IMR-90 (cell line): Measurements from ENCODE around the gene KRTAP5-1. TPM values are rescaled to one million over a fixed set of nuclear protein-coding genes. Genes with fewer than 3 reads are reported as not detected.

Source experiments
- ATAC-seq: fragments of 200-7000 bp; cut with Tn5 transposase; 2 replicates; pipeline ENCODE4 v1.9.1; 2020; ENCODE audit warnings: low read depth, mild to moderate bottlenecking, moderate library complexity
- BruUV-seq: library from RNA; stranded (reverse); fragments of 400-500 nt; replicated peaks from 2 replicates; lab custom pipeline; 2021; lab: Mats Ljungman, UMichigan
- CTCF ChIA-PET: fragments of 300-600 bp; formaldehyde crosslinking; extraction: SDS; loops from one replicate; lab custom pipeline; 2021; ENCODE audit warnings: antibody characterized with exemption; lab: Yijun Ruan, JAX
- POLR2A ChIA-PET: fragments of 300-600 bp; sonication (Branson Sonifier 250); formaldehyde crosslinking; loops from one replicate; lab custom pipeline; 2022; ENCODE audit warnings: antibody characterized with exemption; ENCODE audit not compliant: unreplicated experiment; lab: Charles Lee
- DNase-seq: peaks from one replicate; pipeline ENCODE4 v3.0.0; 2013
- H2AFZ ChIP-seq: replicated peaks from 2 replicates; pipeline ENCODE3; 2013; ENCODE audit warnings: low read length, mild to moderate bottlenecking; ENCODE audit not compliant: poor library complexity
- H2AK5ac ChIP-seq: 2 replicates; pipeline ENCODE4 v1.6.1; 2013; ENCODE audit warnings: low read depth, low read length, inconsistent platforms
- H2AK9ac ChIP-seq: replicated peaks from 2 replicates; pipeline ENCODE3; 2013; ENCODE audit warnings: mild to moderate bottlenecking, low read depth, low read length, moderate library complexity; ENCODE audit not compliant: poor library complexity
- H2BK120ac ChIP-seq: 2 replicates; pipeline ENCODE4 v1.6.1; 2013; ENCODE audit warnings: low read depth, low read length, inconsistent platforms
- H2BK15ac ChIP-seq: 3 replicates; pipeline ENCODE4 v1.6.1; 2013; ENCODE audit warnings: low read depth, low read length, inconsistent platforms
- H2BK20ac ChIP-seq: 2 replicates; pipeline ENCODE4 v1.6.1; 2013; ENCODE audit warnings: low read depth, mild to moderate bottlenecking, inconsistent platforms, low read length, moderate library complexity
- H2BK5ac ChIP-seq: 2 replicates; pipeline ENCODE4 v1.6.1; 2013; ENCODE audit warnings: mild to moderate bottlenecking, low read depth, low read length, inconsistent platforms; ENCODE audit not compliant: poor library complexity, severe bottlenecking
- H3K14ac ChIP-seq: replicated peaks from 2 replicates; pipeline ENCODE4 v1.6.1; 2013; ENCODE audit warnings: low read depth, low read length, inconsistent platforms
- H3K18ac ChIP-seq: 2 replicates; pipeline ENCODE4 v1.6.1; 2013; ENCODE audit warnings: low read depth, low read length, control low read depth
- H3K23ac ChIP-seq: 2 replicates; pipeline ENCODE4 v1.6.1; 2013; ENCODE audit warnings: low read depth, low read length, inconsistent platforms
- H3K27ac ChIP-seq: 2 replicates; pipeline ENCODE4 v1.5.1; 2013; ENCODE audit warnings: mild to moderate bottlenecking, control low read depth, low read length; ENCODE audit not compliant: insufficient read depth
- H3K27me3 ChIP-seq: 2 replicates; pipeline ENCODE4 v1.6.1; 2013; ENCODE audit warnings: low read length; ENCODE audit not compliant: control insufficient read depth, insufficient read depth
- H3K36me3 ChIP-seq: 2 replicates; pipeline ENCODE4 v1.6.1; 2013; ENCODE audit warnings: low read length, mixed read lengths; ENCODE audit not compliant: control insufficient read depth, insufficient read depth
- H3K4ac ChIP-seq: 2 replicates; pipeline ENCODE4 v1.6.1; 2013; ENCODE audit warnings: low read depth, low read length, inconsistent platforms
- H3K4me1 ChIP-seq: 2 replicates; pipeline ENCODE4 v1.6.1; 2013; ENCODE audit warnings: low read length, mixed read lengths; ENCODE audit not compliant: control insufficient read depth, insufficient read depth
- H3K4me2 ChIP-seq: 2 replicates; pipeline ENCODE4 v1.6.1; 2013; ENCODE audit warnings: low read depth, mild to moderate bottlenecking, control low read depth, low read length, moderate library complexity
- H3K4me3 ChIP-seq: 2 replicates; pipeline ENCODE4 v1.5.1; 2013; ENCODE audit warnings: low read depth, mild to moderate bottlenecking, control low read depth, low read length, moderate library complexity; ENCODE audit not compliant: insufficient read depth
- H3K56ac ChIP-seq: 2 replicates; pipeline ENCODE4 v1.6.1; 2013; ENCODE audit warnings: low read length, inconsistent platforms; ENCODE audit not compliant: insufficient read depth; ENCODE audit errors: extremely low read depth
- H3K79me1 ChIP-seq, 2 experiments: 2 replicates each; pipeline ENCODE4 v1.6.1; 2013; ENCODE audit warnings: low read length in 2 of 2, inconsistent platforms in 1 of 2, low read depth in 1 of 2
- H3K9ac ChIP-seq: 2 replicates; pipeline ENCODE4 v1.6.1; 2013; ENCODE audit warnings: low read depth, low read length, control low read depth
- H3K9me1 ChIP-seq: 2 replicates; pipeline ENCODE4 v1.6.1; 2013; ENCODE audit warnings: low read length, inconsistent platforms; ENCODE audit not compliant: insufficient read depth
- H3K9me3 ChIP-seq: 2 replicates; pipeline ENCODE4 v1.6.1; 2013; ENCODE audit warnings: low read length; ENCODE audit not compliant: control insufficient read depth, insufficient read depth
- H4K20me1 ChIP-seq: 2 replicates; pipeline ENCODE4 v1.6.1; 2013; ENCODE audit warnings: low read length, inconsistent platforms; ENCODE audit not compliant: insufficient read depth
- H4K5ac ChIP-seq: 2 replicates; pipeline ENCODE4 v1.6.1; 2013; ENCODE audit warnings: mild to moderate bottlenecking, low read depth, low read length, control low read depth
- H4K8ac ChIP-seq, 2 experiments: 2 replicates each; pipeline ENCODE4 v1.6.1; 2013; ENCODE audit warnings: low read depth in 2 of 2, low read length in 2 of 2, control low read depth in 1 of 2, inconsistent platforms in 1 of 2
- H4K91ac ChIP-seq: 2 replicates; pipeline ENCODE4 v1.6.1; 2013; ENCODE audit warnings: low read depth, low read length, inconsistent platforms; ENCODE audit not compliant: insufficient read depth
- BHLHE40 ChIP-seq: fragments of 150-350 bp; IDR thresholded peaks from 2 replicates; pipeline ENCODE4 v1.6.1; 2016; ENCODE audit warnings: mild to moderate bottlenecking, low read depth, low read length
- CEBPB ChIP-seq: IDR thresholded peaks from 2 replicates; pipeline ENCODE4 v1.6.1; 2012; ENCODE audit warnings: low read depth, low read length, improper control_type of control experiment
- CHD1 ChIP-seq: IDR thresholded peaks from 2 replicates; pipeline ENCODE4 v1.6.1; 2012; ENCODE audit warnings: low read depth, low read length, improper control_type of control experiment
- CTCF ChIP-seq: conservative IDR thresholded peaks from 2 replicates; pipeline ENCODE4 v1.5.1; 2012; ENCODE audit warnings: mild to moderate bottlenecking, low read depth, low read length, improper control_type of control experiment
- FOS ChIP-seq: fragments of 150-350 bp; IDR thresholded peaks from 2 replicates; pipeline ENCODE4 v1.6.1; 2016; ENCODE audit warnings: low read depth, low read length
- MAFK ChIP-seq: IDR thresholded peaks from 2 replicates; pipeline ENCODE4 v1.6.1; 2012; ENCODE audit warnings: low read depth, low read length, improper control_type of control experiment
- MAZ ChIP-seq: IDR thresholded peaks from 2 replicates; pipeline ENCODE4 v1.6.1; 2012; ENCODE audit warnings: low read depth, mild to moderate bottlenecking, low read length, improper control_type of control experiment, moderate library complexity, borderline replicate concordance
- MXI1 ChIP-seq: IDR thresholded peaks from 2 replicates; pipeline ENCODE4 v1.6.1; 2012; ENCODE audit warnings: low read depth, mild to moderate bottlenecking, low read length, moderate library complexity, borderline replicate concordance
- NFE2L2 ChIP-seq: fragments of 150-350 bp; IDR thresholded peaks from 2 replicates; pipeline ENCODE4 v1.6.1; 2016; ENCODE audit warnings: low read depth, mild to moderate bottlenecking, low read length
- POLR2A ChIP-seq: IDR thresholded peaks from 2 replicates; pipeline ENCODE4 v1.6.1; 2012; ENCODE audit warnings: mild to moderate bottlenecking, low read depth, low read length
- RAD21 ChIP-seq: IDR thresholded peaks from 2 replicates; pipeline ENCODE4 v1.6.1; 2012; ENCODE audit warnings: low read length, improper control_type of control experiment
- RCOR1 ChIP-seq: IDR thresholded peaks from 2 replicates; pipeline ENCODE4 v1.6.1; 2012; ENCODE audit warnings: mild to moderate bottlenecking, low read length, improper control_type of control experiment; ENCODE audit not compliant: insufficient replicate concordance
- RFX5 ChIP-seq: IDR thresholded peaks from 2 replicates; pipeline ENCODE4 v1.8.0; 2012; ENCODE audit warnings: low read depth, mild to moderate bottlenecking, low read length, moderate library complexity
- SMC3 ChIP-seq: fragments of 150-350 bp; IDR thresholded peaks from 2 replicates; pipeline ENCODE4 v1.6.1; 2016; ENCODE audit warnings: low read depth, mild to moderate bottlenecking, antibody characterized with exemption, low read length, moderate library complexity
- WGBS, 2 experiments: methylation state at CpG; one replicate each; pipeline versions ENCODE4 v1.1.5 to v1.1.7; 2013; ENCODE audit warnings: missing lambda C conversion rate in 2 of 2; ENCODE audit not compliant: insufficient read length in 1 of 2; ENCODE audit errors: extremely low coverage in 2 of 2; 5-methylcytosine and 5-hydroxymethylcytosine counted together
- dilution Hi-C: fragments of 300-500 bp; cut with HindIII; formaldehyde crosslinking; loops from one replicate; pipeline ENCODE4 v1.14.3; 2018; ENCODE audit warnings: low sequenced_read_pairs; ENCODE audit not compliant: unreplicated experiment
- in situ Hi-C: fragments of 300-500 bp; cut with MboI; formaldehyde crosslinking; loops from 3 replicates; pipeline ENCODE4 v1.14.3; 2019; ENCODE audit warnings: low sequenced_read_pairs, inconsistent platforms, mixed read lengths
- intact Hi-C: fragments of 100-400 bp; cut with micrococcal nuclease; formaldehyde crosslinking; loops from 2 replicates; pipeline ENCODE4 v1.10.0; 2022
- polyA plus RNA-seq, 3 experiments: library from polyadenylated mRNA; depleted of rRNA; stranded (reverse); fragments of >200 nt; gene quantifications; 2 replicates each; pipeline ENCODE4 v1.2.3, GENCODE V29; 2012; ENCODE audit warnings: low replicate concordance in 1 of 3
- total RNA-seq: library from RNA; depleted of rRNA; stranded (reverse); fragments of >200 nt; gene quantifications from 2 replicates; pipeline ENCODE4 v1.2.3, GENCODE V29; 2012
- TF ChIP-seq, protein P1 (sequence below): fragments of 150-350 bp; IDR thresholded peaks from 2 replicates; pipeline ENCODE4 v1.6.1; 2017; ENCODE audit warnings: mild to moderate bottlenecking, antibody characterized with exemption, low read length, low read depth
- TF ChIP-seq, protein P2 (sequence below): fragments of 150-350 bp; IDR thresholded peaks from 2 replicates; pipeline ENCODE4 v1.6.1; 2016; ENCODE audit warnings: low read depth, mild to moderate bottlenecking, low read length, moderate library complexity, borderline replicate concordance

The KRTAP5-1 gene
- total and polyA plus RNA-seq, 2 of the 4 experiments (the other 2 are of a cell fraction) = not detected

- no TSS peak for BruUV-seq
- Histone ChIP-seq H3K27ac (no peak overlapping the region), H3K14ac (no peak overlapping the region), H3K9me1 (peaks cover 22% of the 10 kb centered on the region), H4K20me1 (peaks cover 54% of the 10 kb centered on the region), H2AK9ac (no peak overlapping the region), H4K5ac (no peak overlapping the region), H2AK5ac (no peak overlapping the region; the same call in 1 of the 2 replicates), H3K56ac (no peak overlapping the region), H3K79me1 (peaks cover 4 to 30% of the 10 kb centered on the region in 2 experiments; a peak in 2 of 4 replicates), H2BK20ac (no peak overlapping the region), H3K4me3 (no peak overlapping the region), H4K8ac (no peak overlapping the region), H3K9ac (no peak overlapping the region), H3K18ac (no peak overlapping the region), H3K4ac (no peak overlapping the region), H3K9me3 (no peaks in the 10 kb centered on the region), H2AFZ (no peak overlapping the region), H2BK5ac (no peak overlapping the region), H2BK15ac (no peak overlapping the region), H2BK120ac (no peak overlapping the region), H3K4me1 (peaks cover 27% of the 10 kb centered on the region), H3K4me2 (no peak overlapping the region), H3K36me3 (peaks cover 14% of the 10 kb centered on the region), H3K23ac (no peak overlapping the region), H3K27me3 (no peaks in the 10 kb centered on the region), H4K91ac (no peak overlapping the region)
- intact Hi-C loops (no loop called here), dilution Hi-C loops (no loop called here), in situ Hi-C loops (no loop called here)
- ATAC-seq = no peak
- TF ChIP-seq RAD21 (no peak), MAFK (no peak), FOS (no peak), NFE2L2 (no peak), RFX5 (no peak), RCOR1 (no peak), CTCF (no peak), CHD1 (no peak), CEBPB (no peak), MXI1 (no peak), POLR2A (no peak), SMC3 (no peak), BHLHE40 (no peak), MAZ (no peak)
- TF ChIP-seq, protein P1, sequence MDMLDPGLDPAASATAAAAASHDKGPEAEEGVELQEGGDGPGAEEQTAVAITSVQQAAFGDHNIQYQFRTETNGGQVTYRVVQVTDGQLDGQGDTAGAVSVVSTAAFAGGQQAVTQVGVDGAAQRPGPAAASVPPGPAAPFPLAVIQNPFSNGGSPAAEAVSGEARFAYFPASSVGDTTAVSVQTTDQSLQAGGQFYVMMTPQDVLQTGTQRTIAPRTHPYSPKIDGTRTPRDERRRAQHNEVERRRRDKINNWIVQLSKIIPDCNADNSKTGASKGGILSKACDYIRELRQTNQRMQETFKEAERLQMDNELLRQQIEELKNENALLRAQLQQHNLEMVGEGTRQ = no peak
- TF ChIP-seq, protein P2, sequence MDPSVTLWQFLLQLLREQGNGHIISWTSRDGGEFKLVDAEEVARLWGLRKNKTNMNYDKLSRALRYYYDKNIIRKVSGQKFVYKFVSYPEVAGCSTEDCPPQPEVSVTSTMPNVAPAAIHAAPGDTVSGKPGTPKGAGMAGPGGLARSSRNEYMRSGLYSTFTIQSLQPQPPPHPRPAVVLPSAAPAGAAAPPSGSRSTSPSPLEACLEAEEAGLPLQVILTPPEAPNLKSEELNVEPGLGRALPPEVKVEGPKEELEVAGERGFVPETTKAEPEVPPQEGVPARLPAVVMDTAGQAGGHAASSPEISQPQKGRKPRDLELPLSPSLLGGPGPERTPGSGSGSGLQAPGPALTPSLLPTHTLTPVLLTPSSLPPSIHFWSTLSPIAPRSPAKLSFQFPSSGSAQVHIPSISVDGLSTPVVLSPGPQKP = no peak
- 93% methylated on average over 5 of the region's 14 CpGs; no CpG with 5 or more reads in 1 of the 2 experiments for WGBS, 2 experiments
- DNase-seq = no peak
- CTCF ChIA-PET = interaction anchor here (2.0 kb wide), 1 partner anchor 16 kb away, joined by 7 read pairs; no protein-coding TSS in a partner anchor
- POLR2A ChIA-PET = no interaction called here
Observed at GRCh38 chr11:1562469-1563148, 22.5 kb downstream of the KRTAP5-1 start.
